BJ (cell line): Measurements from ENCODE around the gene KRT1. TPM values are rescaled to one million over a fixed set of nuclear protein-coding genes. Genes with fewer than 3 reads are reported as not detected.
A peak's percentile ranks its signal among the peaks of the same experiment; 100 is the strongest.
"Not testable (repeated sequence)": the region's sequence is repeated elsewhere in the genome, so short reads cannot be mapped to it uniquely, and the experiment has no call there.

ENCODE experiments used
- CTCF ChIA-PET: fragments of 350-600 bp; formaldehyde crosslinking; extraction: SDS; loops from one replicate; lab custom pipeline; 2021; ENCODE audit warnings: antibody characterized with exemption, inconsistent platforms; lab: Yijun Ruan, JAX
- POLR2A ChIA-PET: fragments of 300-600 bp; sonication (Branson Sonifier 250); formaldehyde crosslinking; extraction: SDS; loops from one replicate; lab custom pipeline; 2021; ENCODE audit warnings: antibody characterized with exemption; lab: Charles Lee
- DNase-seq: peaks from one replicate; pipeline ENCODE4 v3.0.0-alpha.2; 2011; ENCODE audit warnings: low read depth
- H3K27me3 ChIP-seq: 2 replicates; pipeline ENCODE4 v1.6.0; 2011; ENCODE audit warnings: low read length; ENCODE audit not compliant: control insufficient read depth, insufficient read depth
- H3K36me3 ChIP-seq: 2 replicates; pipeline ENCODE4 v1.5.1; 2011; ENCODE audit warnings: low read length; ENCODE audit not compliant: control insufficient read depth, insufficient read depth
- H3K4me3 ChIP-seq: 2 replicates; pipeline ENCODE4 v1.5.1; 2011; ENCODE audit warnings: low read depth, mild to moderate bottlenecking, control low read depth, low read length
- polyA plus RNA-seq: library from polyadenylated mRNA; depleted of rRNA; stranded (reverse); fragments of >200 nt; gene quantifications from 2 replicates; pipeline ENCODE4 v1.2.3, GENCODE V29; 2011
- TF ChIP-seq, protein P1 (sequence below): IDR thresholded peaks from 2 replicates; pipeline ENCODE4 v1.5.1; 2011; ENCODE audit warnings: low read depth, mild to moderate bottlenecking, control low read depth, inconsistent platforms, low read length, moderate library complexity; ENCODE audit not compliant: insufficient read depth

The KRT1 gene
- polyA plus RNA-seq, 1 experiment, result not detected

GRCh38 chr12:52670506-52670905 lies 9.7 kb downstream of the KRT1 start:
- CTCF ChIA-PET, result no interaction called here
- DNase-seq, result no peak
- TF ChIP-seq, protein P1, sequence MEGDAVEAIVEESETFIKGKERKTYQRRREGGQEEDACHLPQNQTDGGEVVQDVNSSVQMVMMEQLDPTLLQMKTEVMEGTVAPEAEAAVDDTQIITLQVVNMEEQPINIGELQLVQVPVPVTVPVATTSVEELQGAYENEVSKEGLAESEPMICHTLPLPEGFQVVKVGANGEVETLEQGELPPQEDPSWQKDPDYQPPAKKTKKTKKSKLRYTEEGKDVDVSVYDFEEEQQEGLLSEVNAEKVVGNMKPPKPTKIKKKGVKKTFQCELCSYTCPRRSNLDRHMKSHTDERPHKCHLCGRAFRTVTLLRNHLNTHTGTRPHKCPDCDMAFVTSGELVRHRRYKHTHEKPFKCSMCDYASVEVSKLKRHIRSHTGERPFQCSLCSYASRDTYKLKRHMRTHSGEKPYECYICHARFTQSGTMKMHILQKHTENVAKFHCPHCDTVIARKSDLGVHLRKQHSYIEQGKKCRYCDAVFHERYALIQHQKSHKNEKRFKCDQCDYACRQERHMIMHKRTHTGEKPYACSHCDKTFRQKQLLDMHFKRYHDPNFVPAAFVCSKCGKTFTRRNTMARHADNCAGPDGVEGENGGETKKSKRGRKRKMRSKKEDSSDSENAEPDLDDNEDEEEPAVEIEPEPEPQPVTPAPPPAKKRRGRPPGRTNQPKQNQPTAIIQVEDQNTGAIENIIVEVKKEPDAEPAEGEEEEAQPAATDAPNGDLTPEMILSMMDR, result no peak
- H3K4me3 ChIP-seq, result no peak overlapping the region
- H3K36me3 ChIP-seq, result no peaks in the 10 kb centered on the region
- peaks cover 4% of the 10 kb centered on the region for H3K27me3 ChIP-seq
- POLR2A ChIA-PET, result no interaction called here

GRCh38 chr12:52669941-52670340 lies 10.3 kb downstream of the KRT1 start:
- H3K36me3 ChIP-seq, H3K4me3 ChIP-seq, CTCF ChIA-PET, DNase-seq, POLR2A ChIA-PET, H3K27me3 ChIP-seq: not testable (repeated sequence)

GRCh38 chr12:52669426-52669825 lies 10.8 kb downstream of the KRT1 start:
- CTCF ChIA-PET, result no interaction called here
- H3K4me3 ChIP-seq, result no peak overlapping the region
- H3K27me3 ChIP-seq, result peaks cover 4% of the 10 kb centered on the region

DNA sequence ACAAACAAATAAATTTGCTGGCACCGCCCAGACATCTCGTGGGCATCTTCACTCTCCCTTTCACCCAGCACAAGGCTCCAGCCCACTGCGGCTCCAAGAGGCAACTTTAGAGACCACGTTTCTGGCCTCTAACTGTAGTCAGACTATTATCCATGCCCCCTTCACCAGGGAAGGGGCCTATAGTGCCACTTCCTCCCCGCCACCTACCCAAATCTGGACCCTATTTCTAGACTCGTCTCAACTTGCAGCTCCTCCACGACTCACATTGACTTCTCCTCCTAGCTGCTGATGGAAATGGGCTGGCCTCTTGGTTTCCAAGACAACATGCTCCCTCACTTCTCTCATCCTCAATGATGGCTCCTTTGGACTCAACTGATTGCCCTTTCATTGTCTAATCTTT lies 12.3 kb downstream of the KRT1 start:
- CTCF ChIA-PET, result interaction anchor here (1.4 to 2.0 kb wide), 3 partner anchors 11 to 206 kb away, joined by 3 to 6 read pairs (median 6); no protein-coding TSS in a partner anchor
- H3K27me3 ChIP-seq, result peaks cover 9% of the 10 kb centered on the region

More at GRCh38 chr12:52669426-52669825, 10.8 kb downstream of the KRT1 start:
- DNase-seq, result no peak
- POLR2A ChIA-PET, result no interaction called here
- TF ChIP-seq, protein P1, result no peak
- no peaks in the 10 kb centered on the region for H3K36me3 ChIP-seq

GRCh38 chr12:52667509-52667908 lies 12.7 kb downstream of the KRT1 start:
- Histone ChIP-seq H3K4me3 (no peak overlapping the region), H3K36me3 (no peaks in the 10 kb centered on the region), H3K27me3 (peaks cover 9% of the 10 kb centered on the region)
- DNase-seq, result no peak
- CTCF ChIA-PET, result interaction anchor here (0.7 to 2.0 kb wide), 4 partner anchors 11 to 217 kb away, joined by 3 to 6 read pairs (median 4); no protein-coding TSS in a partner anchor
- TF ChIP-seq, protein P1, result 0 out of 2 replicates have a peak, but pooled peaks have one; percentile 16
- POLR2A ChIA-PET, result no interaction called here

More for the DNA sequence above, 12.3 kb downstream of the KRT1 start:
- TF ChIP-seq, protein P1, result no peak
- Histone ChIP-seq H3K4me3 (no peak overlapping the region), H3K36me3 (no peaks in the 10 kb centered on the region)
- POLR2A ChIA-PET, result no interaction called here
- no peak for DNase-seq

DNA sequence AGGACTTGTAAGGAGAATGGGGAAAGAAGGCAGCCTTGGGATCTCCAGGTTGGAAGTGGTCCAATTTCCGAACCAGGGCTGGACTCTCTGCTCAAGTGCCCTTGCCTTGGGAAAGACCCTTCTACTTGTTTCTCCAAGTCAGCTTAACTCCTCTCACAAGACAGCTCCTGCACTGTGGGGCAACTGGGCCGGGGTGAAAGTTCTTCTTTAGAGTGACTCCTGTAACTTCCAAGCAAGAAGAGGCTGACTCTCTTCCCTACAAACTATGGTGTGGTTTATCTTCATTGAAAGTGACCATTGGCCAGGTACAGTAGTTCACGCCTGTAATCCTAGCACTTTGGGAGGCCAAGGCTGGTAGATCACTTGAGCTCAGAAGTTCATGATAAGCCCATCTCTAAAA lies 13.7 kb downstream of the KRT1 start:
- POLR2A ChIA-PET, result no interaction called here
- CTCF ChIA-PET, result no interaction called here
- Histone ChIP-seq H3K27me3 (peaks cover 9% of the 10 kb centered on the region), H3K36me3 (no peaks in the 10 kb centered on the region), H3K4me3 (no peak overlapping the region)
- no peak for DNase-seq
- TF ChIP-seq, protein P1, result no peak
